HG03095 (cell line): ENCODE measurements around the gene PHYKPL.

Source experiments
- ATAC-seq: cut with Tn5 transposase; IDR thresholded peaks from one replicate; pipeline ENCODE4 v1.9.1; 2021; ENCODE audit warnings: moderate library complexity; ENCODE audit not compliant: unreplicated experiment

PHYKPL gene

GRCh38 chr5:178232124-178232919 lies at the start of gene PHYKPL:
Gene PHYKPL, minus strand, starts transcription at chr5:178232802. Its CDS starts 252 bp downstream, at chr5:178232550.
- peak; percentile 56 for ATAC-seq

- ATAC-seq = no peak
Measured at GRCh38 chr5:178282391-178282790, 49.8 kb upstream of the PHYKPL start.

DNA sequence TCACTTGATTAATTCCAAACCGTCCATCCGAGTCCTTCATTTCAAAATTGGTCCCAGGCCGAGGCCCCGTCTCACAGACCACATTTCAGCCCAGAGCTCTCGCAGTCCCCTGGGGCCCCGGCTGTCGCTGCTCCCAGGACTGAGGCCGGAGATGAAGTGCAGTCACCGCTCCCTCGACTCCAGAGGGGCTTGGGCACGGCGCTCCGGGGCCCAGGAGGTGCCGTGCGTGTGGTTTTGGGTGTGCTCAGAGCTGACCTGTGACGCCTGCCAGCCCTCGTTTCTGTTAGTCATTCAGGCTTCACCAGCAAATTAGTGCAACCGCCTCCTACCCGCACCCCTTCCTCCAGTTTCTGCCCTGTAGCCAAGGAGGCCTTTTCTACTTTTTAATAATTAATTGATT lies 48.7 kb upstream of the PHYKPL start:
- ATAC-seq = no peak

DNA sequence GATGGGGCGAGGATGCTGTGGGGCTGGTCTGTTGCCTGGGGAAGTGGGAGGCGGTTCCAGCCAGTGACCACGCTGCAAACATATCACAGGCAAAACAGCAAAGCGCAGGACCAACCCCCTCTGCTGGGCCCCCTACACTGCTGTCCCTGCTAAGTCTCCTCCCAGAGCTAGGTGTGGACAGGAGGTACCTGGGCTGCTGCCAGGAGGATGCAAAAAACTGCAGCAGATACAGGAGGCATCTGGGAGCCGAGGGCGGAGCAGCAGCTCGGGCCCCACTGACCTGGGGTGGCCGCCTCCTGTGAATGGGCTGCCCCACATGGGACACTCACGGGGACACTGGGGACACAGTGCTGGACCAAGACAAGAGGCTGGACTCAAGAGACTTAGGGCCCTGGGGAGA lies 48.0 kb upstream of the PHYKPL start:
- ATAC-seq = no peak

DNA sequence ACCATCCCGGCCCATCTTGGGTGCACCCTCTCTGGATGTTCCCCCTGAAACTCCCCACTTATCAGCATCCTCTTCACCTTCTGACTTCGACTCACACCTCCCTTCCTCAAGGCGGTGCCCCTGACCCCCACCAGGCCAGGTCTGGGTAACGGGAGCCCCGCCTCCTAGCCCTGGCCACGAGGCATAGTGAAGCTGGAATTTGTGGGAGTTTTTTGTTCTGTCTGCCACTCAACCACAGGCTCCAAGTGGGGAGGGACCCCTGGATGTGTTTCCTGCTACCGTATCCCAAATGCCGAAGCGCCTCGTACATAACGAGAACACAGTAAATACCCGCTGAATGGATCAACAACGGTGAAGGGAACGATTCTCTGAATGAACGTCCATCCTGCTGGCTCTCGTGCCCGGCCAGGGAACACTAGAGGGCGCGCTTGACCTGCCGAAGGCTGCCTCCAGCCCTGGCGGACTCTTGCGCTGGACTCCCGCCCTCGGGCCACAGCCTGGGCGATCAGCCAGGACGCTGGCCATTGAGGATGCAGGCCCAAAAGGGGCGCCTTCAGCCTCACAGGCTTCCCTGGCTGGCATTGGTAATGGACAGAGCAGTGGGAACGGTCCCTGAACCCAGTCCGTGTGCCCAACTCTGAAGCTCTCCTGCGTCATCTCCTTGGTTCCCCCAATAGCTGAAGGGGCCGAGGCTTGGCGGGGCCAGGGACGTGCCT lies 47.3 kb upstream of the PHYKPL start:
- peak; percentile 60 for ATAC-seq

GRCh38 chr5:178279026-178279722 lies 46.6 kb upstream of the PHYKPL start:
- ATAC-seq = no peak

- ATAC-seq = no peak
Measured at GRCh38 chr5:178278358-178279023, 45.9 kb upstream of the PHYKPL start.

GRCh38 chr5:178277866-178278265 lies 45.3 kb upstream of the PHYKPL start:
- no peak for ATAC-seq

DNA sequence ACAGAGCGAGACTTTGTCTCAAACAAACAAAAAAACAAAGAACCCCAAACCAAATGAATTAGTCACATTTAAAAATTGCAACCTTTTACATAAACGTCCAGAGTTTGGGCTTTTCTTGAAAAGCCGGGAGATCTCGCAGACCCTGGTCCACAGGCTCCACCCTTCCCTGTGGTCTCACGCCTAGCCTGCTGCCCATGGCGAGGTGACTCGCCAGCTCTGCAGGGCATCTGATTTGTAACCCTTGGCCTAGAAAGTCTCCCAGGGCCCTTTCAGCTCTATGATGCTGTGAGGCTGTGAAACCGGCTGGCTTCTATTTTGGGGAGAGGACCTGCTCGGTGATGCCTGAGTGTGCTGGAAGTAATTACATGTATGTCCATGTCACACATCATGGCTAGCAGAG lies 44.7 kb upstream of the PHYKPL start:
- no peak for ATAC-seq

DNA sequence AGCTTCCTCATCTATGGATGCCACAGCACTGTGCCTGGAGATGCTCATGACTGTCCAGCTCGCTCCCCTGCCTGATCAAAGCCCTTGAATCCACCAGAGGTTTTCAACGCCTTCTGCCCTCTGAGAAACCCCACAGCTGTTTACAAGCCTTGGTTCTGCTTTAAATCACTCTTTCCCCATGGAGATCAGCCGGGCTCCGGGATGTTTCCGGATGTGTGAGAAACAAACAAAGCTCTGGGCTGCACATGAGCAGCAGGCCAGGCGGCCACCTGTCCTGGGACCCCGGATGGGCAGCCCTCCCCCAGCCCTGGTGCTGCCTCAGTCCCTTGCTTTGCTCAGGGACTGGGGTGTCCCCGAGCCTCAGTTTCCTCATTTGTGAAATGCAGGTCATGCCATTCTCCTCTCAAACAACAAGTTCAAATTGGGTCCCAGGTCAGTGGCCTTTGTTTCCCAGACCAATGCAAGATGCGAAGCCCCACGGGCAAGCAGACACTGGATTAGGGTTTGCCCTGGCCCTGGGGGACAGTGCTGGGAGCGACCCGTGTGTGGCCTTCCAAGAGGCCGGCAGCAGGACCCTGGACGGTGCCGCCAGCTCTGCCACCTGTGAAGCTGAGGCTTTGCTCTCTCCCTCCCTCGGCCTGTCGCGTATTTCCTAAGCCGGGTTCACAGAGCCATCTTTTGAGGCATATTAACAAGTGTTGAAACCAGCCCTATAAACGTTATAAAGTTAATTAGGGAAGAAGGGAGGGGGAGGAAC lies 42.4 kb upstream of the PHYKPL start:
- no peak for ATAC-seq

DNA sequence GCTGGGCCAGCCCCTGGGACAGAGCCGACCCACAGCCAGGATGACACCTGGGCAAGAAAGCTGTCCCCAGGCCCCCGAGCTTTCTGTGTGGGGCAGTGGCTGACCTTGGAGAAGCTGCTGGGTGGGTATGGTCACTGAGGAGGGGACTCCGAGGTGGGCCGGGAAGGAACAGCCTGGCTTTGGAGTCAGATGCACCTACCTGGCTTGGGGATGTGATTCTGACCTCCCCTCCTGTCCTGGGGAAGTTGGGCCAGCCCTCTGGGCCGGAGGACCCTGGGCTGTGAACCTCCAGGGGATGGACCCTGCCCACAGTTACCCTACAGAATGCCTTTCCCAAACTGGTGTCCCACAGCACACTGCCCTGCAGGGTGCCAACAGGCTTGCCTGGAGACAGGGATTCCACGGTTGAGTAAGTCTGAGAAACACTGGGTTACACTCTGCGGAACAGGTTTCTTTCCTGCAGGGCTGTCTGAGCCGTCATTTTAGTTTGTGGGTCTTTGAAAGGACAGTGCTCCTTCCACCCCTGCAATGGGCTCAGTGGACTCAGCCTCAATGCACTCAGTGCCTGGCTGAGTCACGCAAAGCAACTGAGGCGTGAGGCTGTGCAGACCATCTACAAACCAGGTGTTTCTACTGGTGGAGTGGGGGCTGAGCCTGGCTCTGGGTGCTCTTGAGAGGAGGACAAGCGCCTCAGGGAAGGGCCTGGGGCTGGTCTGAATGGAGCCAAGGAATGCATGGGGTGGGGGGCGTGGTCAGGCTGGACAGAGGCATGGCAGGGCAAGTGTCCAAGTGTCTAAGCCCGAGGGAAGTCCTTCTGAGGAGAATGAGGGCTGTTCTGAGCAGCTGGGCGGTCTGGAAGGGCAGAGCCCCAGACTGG lies 41.3 kb upstream of the PHYKPL start:
- ATAC-seq = no peak

DNA sequence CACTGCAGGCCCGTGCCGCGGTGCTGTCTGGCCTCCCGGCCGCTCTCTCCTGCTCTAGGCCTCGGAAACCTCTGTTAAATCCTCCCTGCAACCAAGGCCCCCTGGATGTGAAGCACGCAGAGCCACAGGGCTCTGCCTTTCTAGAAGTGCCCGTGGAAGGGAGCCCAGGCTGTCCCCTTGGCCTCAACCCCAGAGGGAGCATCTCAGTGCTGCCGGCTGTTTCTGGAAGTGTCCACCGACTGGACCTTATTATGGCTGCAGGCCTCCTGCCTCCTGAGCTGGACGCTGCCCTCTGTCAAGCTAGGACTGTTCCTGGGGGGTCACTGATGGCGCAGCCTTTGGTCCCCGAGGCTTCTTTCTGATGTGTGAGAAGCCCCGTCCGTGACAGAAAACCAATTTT lies 40.4 kb upstream of the PHYKPL start:
- no peak for ATAC-seq

DNA sequence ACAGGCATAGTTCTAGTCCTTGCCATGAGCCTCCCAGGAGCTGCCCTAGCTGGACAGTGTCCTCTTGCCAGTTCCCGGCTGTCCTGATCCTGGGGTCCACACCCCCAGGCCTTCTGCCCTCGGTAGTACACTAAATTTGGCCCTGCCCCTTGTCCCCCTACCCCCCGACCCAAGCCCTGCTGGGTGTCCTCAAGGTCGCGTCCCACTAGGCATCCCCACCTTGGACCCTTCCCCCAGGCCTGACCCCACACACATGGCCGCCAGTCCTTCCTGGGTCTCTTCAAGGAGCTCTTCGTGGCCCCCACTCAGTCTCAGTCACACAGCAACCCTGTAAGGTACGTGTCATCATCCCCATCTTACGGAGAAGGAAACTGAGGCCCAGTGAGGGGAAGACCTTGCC lies 40.0 kb upstream of the PHYKPL start:
- ATAC-seq = no peak

DNA sequence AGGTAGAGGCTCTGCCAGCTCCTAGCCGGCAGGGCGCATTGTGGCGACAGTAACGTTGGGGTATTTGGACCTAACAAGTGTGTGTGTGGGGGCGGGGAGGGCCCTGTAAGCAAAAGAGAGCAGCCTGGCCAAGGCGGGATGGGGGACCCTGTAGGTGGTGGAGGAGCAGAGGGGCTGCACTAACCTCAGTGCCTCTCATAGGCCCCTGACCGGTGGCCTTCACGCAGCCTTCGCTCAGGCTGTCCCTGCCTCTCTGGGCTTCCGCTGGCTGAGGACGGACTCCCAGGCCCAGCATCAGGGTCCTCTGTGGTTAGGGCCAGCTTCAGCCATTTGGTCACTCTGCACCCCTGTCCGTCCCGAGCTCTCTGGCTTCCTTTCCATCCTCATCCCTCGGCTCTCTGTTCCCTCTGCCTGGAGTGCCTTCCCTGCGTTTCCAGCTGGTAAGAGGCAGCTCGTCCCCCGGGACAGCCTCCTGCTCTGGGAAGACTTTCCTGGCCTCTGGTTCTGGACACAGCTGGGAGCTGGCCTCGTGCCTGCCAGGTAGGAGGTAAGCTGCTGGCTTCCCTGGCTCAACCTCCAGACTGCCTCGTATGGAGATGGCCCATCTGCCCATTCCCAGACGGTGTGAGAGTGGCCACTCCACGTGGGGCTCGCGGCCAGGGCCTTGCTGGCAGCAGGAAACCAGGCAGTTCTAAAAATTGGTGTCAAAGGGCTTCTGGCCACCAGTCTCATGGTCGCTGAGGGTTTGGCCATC lies 39.3 kb upstream of the PHYKPL start:
- ATAC-seq = no peak

DNA sequence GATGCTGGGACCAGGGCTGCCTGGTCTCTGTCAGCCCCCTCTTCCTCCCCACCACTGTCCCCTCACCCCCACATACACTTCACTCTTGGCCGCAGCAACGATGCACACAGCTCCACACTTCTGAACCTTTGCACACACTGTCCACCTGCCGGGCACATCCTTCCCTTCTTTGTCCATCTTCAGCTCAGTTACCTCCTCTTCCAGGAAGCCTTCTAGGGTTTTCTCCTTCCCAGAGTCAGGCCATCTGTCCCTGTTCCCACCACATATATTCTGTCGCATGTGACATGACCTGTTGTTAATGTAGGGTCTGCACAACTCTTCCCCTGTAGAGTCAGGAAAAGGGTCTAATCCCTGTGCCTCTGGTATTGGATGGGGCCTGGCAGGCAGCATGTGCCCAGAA lies 38.6 kb upstream of the PHYKPL start:
- no peak for ATAC-seq

- no peak for ATAC-seq
Measured at GRCh38 chr5:178269499-178269898, 36.9 kb upstream of the PHYKPL start.

GRCh38 chr5:178267876-178268275 lies 35.3 kb upstream of the PHYKPL start:
- ATAC-seq = no peak

DNA sequence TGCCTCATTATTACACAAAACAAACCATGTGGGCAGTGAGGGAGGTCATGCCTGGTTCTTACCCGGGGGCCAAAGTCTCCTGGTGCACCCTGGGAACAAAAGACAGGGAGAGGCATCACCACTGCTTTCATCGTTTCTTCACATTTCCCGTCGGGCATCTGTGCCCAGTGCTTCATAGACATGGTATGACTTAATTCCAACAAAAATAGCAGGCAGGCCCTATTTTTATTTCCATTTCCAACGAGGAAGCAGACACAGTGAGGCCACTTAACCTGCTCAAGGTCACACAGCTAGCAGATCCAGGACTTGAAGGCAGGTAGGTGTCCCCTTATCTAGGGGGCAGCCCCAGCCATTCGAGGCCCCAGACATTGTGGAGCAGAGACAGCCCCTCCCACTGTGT lies 34.6 kb upstream of the PHYKPL start:
- no peak for ATAC-seq

GRCh38 chr5:178266581-178266980 lies 34.0 kb upstream of the PHYKPL start:
- ATAC-seq = no peak
